Thyroid gland (tissue), 4 donors: Measurements from ENCODE around the gene FBXO11. TPM values are rescaled to one million over a fixed set of nuclear protein-coding genes. Genes with fewer than 3 reads are reported as not detected.

Source experiments
- DNase-seq, 2 donors: peaks; one replicate each; pipeline ENCODE4 v3.0.0-alpha.2; 2019
- H3K27ac ChIP-seq, 3 donors: fragments of 200-600 bp; sonication (generic); 1 replicate in 2 of 3; 2 replicates in 1 of 3; pipeline ENCODE4 v1.5.1; 2016 to 2019; ENCODE audit warnings: mild to moderate bottlenecking in 1 of 3, moderate library complexity in 1 of 3
- H3K27me3 ChIP-seq: fragments of 200-600 bp; sonication (generic); one replicate; pipeline ENCODE4 v1.5.1; 2019
- H3K36me3 ChIP-seq, 2 donors: fragments of 200-600 bp; sonication (generic); one replicate each; pipeline ENCODE4 v1.5.1; 2016 to 2019
- H3K4me1 ChIP-seq, 2 donors: fragments of 200-600 bp; sonication (generic); one replicate each; pipeline ENCODE4 v1.5.1; 2017 to 2019
- H3K4me3 ChIP-seq, 3 donors: fragments of 200-600 bp; sonication (generic); replicated peaks in 1 of 3; 1 replicate in 2 of 3; 2 replicates in 1 of 3; pipeline ENCODE4 v1.5.1; 2016; ENCODE audit warnings: mild to moderate bottlenecking in 1 of 3
- H3K9me3 ChIP-seq: fragments of 200-600 bp; sonication (generic); one replicate; pipeline ENCODE4 v1.5.1; 2017
- POLR2A ChIP-seq, 2 donors: fragments of 450-650 bp; IDR thresholded peaks; one replicate each; pipeline ENCODE4 v1.6.1; 2017; ENCODE audit warnings: antibody characterized with exemption in 2 of 2, mild to moderate bottlenecking in 2 of 2, moderate library complexity in 1 of 2
- WGBS, 2 donors: methylation state at CpG; one replicate each; pipeline ENCODE4 v1.1.5; 2017; 5-methylcytosine and 5-hydroxymethylcytosine counted together
- intact Hi-C: fragments of 100-400 bp; cut with DNase I; formaldehyde crosslinking; loops from one replicate; pipeline ENCODE4 v1.15.1; 2023
- total RNA-seq, 4 donors: library from RNA; depleted of rRNA; stranded (reverse); fragments of >200 nt; gene quantifications; one replicate each; pipeline ENCODE4 v1.2.3, GENCODE V29; 2016
- TF ChIP-seq, protein P1 (sequence below), 6 experiments: fragments of 200-600 bp in 3 of 6; fragments of 450-650 bp in 3 of 6; sonication (generic) in 3 of 6; IDR thresholded peaks; one replicate each; pipeline ENCODE4 v1.5.1; 2016 to 2019; ENCODE audit warnings: antibody characterized with exemption in 6 of 6, mild to moderate bottlenecking in 2 of 6, inconsistent platforms in 1 of 6, moderate library complexity in 1 of 6

The FBXO11 gene
- total RNA-seq: 10 to 100 TPM; 50.4 to 82.8 (median 60.6) TPM

DNA sequence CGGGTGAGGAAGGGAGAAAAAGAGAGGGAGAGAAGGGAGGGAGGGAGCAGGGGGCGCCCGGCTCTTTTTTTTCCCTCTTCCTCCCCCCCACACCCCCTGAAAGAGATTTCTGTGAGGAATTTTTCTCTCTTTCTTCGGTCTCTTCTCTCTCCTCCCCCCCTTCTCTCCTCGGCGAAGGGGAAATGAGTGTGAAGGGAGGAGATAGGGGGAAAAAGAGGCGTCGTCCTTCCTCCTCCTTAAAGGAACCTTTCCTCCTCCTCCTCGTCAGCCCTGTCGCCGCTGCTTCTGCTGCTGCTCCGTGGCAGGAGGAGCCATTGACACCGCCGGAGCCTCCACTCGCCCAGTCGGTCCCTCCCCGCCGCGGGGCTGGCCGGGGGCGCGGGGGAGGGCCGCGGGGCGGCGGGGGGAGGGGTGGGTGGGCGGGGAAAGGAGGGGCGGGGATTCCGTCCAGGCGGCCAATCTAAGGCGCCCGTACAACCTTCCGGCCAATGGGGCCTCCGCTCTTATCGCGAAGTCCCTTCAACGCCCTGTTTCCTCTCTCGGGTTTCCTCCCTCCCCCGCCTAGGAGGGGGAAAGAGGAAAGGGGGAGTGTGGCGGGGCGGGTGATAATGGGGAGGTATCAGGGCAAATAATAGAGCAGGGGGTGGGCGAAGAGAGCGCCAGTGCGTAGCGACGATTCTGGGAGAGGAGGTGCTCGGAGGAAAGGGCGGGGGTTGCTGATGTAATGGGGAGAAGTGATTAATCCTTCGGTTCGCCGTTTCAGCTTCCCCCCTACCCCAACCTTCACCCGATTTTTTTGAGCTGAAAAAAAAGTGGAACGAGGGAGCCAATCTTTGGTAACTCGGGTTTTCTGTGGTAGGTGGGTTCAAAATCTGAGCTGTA, at the start of gene FBXO11:
FBXO11 (minus strand) TSS at position 342 of the 882 bp plus-strand sequence. CDS start 778 bp downstream, outside the sequence.
- Histone ChIP-seq H3K27ac (peak within 1 kb of the TSS; percentile 99), H3K4me3 (peak within 1 kb of the TSS; percentile 56 to 96 (median 93)), H3K4me1 (peaks cover 14 to 16% of the 10 kb centered on the region in 2 donors), H3K27me3 (no peaks in the 10 kb centered on the region), H3K36me3 (no peaks in the 10 kb centered on the region), H3K9me3 (no peaks in the 10 kb centered on the region)
- peak; percentile 59 to 90 for TF ChIP-seq POLR2A (IDR thresholded peaks at IDR 0.05)
- TF ChIP-seq, protein P1, sequence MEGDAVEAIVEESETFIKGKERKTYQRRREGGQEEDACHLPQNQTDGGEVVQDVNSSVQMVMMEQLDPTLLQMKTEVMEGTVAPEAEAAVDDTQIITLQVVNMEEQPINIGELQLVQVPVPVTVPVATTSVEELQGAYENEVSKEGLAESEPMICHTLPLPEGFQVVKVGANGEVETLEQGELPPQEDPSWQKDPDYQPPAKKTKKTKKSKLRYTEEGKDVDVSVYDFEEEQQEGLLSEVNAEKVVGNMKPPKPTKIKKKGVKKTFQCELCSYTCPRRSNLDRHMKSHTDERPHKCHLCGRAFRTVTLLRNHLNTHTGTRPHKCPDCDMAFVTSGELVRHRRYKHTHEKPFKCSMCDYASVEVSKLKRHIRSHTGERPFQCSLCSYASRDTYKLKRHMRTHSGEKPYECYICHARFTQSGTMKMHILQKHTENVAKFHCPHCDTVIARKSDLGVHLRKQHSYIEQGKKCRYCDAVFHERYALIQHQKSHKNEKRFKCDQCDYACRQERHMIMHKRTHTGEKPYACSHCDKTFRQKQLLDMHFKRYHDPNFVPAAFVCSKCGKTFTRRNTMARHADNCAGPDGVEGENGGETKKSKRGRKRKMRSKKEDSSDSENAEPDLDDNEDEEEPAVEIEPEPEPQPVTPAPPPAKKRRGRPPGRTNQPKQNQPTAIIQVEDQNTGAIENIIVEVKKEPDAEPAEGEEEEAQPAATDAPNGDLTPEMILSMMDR (IDR thresholded peaks at IDR 0.05): peak in 5 of 6 experiments; percentile 49 to 73 (median 66)
- 1% methylated on average over 32 to 44 of the region's 54 CpGs for WGBS, 2 donors
- DNase-seq: peak; percentile 96 to 97
- intact Hi-C loops: loop anchor here (5.0 kb wide), 2 partner anchors 124 to 201 kb away; partner anchors contain the start of gene MSH6

DNA sequence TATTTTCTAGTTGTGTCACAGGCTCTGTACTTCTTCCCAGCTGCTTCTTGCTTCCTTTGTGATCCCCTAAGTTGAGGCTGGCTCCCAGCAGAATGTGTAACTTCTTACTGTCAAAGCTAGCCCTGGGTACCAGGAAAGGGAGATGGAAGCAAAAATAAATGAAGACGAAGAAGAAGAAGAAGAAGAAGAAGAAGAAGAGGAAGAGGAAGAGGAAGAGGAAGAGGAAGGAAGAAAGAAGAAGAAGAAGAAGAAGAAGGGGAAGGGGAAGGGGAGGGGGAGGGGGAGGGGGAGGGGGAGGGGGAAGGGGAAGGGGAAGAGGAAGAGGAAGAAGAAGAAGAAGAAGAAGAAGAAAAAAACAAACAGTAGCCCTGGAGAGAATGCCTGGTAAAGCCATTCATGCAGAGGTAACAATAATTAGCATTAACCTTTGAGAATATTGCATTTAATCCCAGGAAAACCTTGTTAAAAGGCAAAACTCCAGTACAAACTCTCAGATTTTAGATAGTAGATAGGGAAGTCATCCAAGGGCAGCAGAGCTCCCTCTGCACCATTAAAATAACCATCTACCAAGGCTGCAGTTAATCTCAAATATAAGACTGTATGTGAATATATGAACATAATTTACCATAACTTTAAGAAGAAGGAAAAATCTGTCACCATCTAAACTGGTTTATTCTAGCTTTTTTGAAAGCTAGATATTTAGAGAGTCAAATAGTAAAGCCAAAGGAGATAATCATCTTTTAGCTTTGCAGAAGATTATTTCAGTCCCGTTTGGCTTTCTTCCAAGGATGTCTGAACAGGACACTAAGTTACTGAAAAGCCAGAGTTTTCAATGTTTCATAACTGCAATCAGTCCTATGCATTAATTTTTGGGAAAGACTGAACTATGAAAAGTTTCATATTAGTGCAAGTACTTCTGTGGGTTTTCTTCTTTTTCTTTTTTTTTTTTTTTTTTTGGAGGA, 44.3 kb upstream of the FBXO11 start:
- intact Hi-C loops: no loop called here
- WGBS, 2 donors: 48 to 63% methylated on average over 2 of the region's 2 CpGs
- TF ChIP-seq POLR2A (IDR thresholded peaks at IDR 0.05): no peak
- TF ChIP-seq, protein P1 (IDR thresholded peaks at IDR 0.05): no peak

DNA sequence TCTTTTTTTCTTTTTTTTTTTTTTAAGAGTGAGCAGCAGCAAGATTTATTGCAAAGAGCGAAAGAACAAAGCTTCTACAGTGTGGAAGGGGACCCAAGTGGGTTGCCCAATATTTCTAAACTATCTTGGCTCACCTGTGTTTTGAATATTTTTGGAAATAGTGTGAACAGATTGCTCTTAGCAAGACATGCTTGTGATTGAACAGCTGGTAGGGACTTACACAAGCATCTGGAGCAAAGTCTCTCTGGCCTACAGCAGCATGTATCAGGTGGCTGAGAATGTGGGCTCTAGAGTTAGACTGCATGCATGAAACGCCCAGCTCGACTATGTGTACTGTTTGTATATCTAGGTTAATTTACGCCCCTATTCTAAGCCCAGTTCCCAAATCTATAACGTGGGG, 40.3 kb upstream of the FBXO11 start:
- TF ChIP-seq, protein P1 (IDR thresholded peaks at IDR 0.05): no peak
- no peak for TF ChIP-seq POLR2A (IDR thresholded peaks at IDR 0.05)
- H3K27me3 ChIP-seq: no peaks in the 10 kb centered on the region
- no peak overlapping the region for H3K27ac ChIP-seq
- no peak overlapping the region for H3K4me3 ChIP-seq
- DNase-seq: no peak
- no peaks in the 10 kb centered on the region for H3K9me3 ChIP-seq
- WGBS, 2 donors: 85 to 87% methylated on average over 5 of the region's 5 CpGs
- H3K36me3 ChIP-seq: no peaks in the 10 kb centered on the region
- H3K4me1 ChIP-seq: no peaks in the 10 kb centered on the region
- intact Hi-C loops: no loop called here

More for the DNA sequence above, 44.3 kb upstream of the FBXO11 start:
- no peak for DNase-seq
- Histone ChIP-seq H3K4me1 (no peaks in the 10 kb centered on the region), H3K4me3 (no peak overlapping the region), H3K9me3 (no peaks in the 10 kb centered on the region), H3K27me3 (no peaks in the 10 kb centered on the region), H3K27ac (no peak overlapping the region), H3K36me3 (no peaks in the 10 kb centered on the region)

GRCh38 chr2:47945046-47945781, 38.9 kb upstream of the FBXO11 start:
- intact Hi-C loops: no loop called here
- no peaks in the 10 kb centered on the region for H3K36me3 ChIP-seq
- no peak for DNase-seq
- no peaks in the 10 kb centered on the region for H3K9me3 ChIP-seq
- no peak overlapping the region for H3K4me3 ChIP-seq
- WGBS, 2 donors: 69 to 74% methylated on average over 9 of the region's 9 CpGs
- no peaks in the 10 kb centered on the region for H3K4me1 ChIP-seq
- TF ChIP-seq, protein P1 (IDR thresholded peaks at IDR 0.05): no peak
- no peak for TF ChIP-seq POLR2A (IDR thresholded peaks at IDR 0.05)
- H3K27ac ChIP-seq: no peak overlapping the region
- H3K27me3 ChIP-seq: no peaks in the 10 kb centered on the region
